ENCODE results near the gene LGALS12.
"Not testable (repeated sequence)": the region's sequence is repeated elsewhere in the genome, so short reads cannot be mapped to it uniquely, and the experiment has no call there.

LGALS12 gene

DNA sequence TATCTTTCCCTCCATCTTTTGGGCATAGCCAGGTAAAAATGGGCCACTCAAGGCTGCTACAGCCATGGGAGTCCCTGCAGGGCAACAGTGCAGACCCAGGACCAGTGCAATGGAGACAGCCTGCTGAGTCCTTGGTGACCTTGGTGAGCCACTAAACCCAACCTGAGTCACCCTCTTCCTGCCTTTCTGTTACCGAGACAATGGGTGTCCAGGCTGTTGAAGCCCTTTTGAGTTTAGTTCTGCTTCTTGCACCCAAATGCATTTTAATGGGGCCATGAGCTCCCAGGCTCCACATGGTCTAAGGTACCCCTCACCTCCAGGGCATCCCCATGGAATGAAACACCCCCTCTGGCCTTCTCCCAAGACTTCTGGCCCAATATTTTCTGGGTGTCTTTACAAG, 29.9 kb downstream of the LGALS12 start:
- DNase-seq = peak; percentile 67

DNA sequence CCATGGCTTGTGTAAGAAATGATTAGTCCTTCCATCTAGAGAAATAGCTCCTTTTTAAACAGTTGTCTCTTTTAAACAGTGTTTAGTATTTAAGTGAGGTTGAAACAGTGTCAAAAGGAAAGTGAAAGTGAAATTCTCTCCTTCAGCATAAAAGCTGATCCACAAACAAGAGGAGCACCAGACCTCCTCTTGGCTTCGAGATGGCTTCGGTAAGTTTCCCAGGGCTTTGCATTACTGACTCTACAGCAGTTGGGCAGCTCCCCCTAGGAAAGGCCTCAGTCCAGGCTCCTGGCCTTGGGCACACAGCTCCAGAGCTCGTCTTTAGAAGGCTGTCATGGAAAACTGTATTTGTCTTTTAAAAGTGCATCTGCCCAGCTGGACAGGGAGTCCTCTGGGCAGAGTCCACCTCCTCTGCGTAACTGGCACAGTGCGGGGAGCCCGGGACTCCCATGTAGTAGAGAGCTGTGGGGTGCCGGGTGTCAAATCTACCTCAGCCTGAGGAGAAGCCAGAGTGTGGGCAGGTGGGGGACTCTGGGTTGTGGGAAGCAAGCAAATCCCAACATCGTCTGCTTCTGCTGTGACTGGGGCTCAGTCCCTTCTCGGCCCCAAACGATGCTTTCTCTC, 30.9 kb downstream of the LGALS12 start, which contains the start of gene PLAAT4:
Gene PLAAT4 (plus strand): TSS at position 140 of the 624 bp plus-strand sequence. CDS start 61 bp downstream, at position 201.
- DNase-seq = peak; percentile 70

DNA sequence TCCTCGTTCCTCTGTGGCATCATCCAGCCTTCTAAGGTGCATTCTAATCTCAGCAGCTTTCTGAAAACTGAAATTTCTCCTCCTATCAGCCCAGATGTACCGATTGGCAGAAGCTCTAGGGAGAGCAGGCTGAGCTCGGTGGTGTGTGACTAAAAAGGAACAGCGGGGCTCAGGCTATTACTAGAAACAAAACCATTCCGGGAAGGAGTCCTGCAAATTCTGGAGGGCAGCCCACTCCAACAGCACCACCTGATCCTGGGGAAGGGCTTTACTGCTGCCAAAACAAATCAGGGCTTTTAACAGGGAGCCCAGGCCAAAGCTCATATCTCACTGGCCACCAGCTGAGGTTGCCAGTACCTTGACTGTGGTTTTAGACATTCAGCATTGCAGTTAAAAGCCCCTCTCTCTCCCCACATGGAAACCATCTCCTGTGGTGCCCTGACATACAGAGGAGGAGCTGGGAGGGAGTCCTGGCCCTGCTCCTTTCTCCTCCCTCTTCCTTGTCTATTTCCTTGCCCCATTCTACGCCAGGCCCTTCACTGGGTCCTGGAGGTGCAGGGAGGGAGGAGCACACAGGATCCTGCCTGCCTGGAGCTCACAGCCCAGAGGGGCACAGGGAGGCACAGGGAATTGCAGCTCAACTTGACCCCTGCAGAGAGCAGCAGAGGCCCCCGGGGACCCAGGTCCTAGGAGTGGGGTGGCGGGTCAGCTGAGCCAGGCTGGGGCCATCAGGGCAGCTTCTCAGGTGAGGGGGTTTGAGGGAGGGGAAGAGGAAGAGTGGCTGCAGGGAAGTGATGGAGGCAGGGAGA, 31.6 kb downstream of the LGALS12 start:
- no peak for DNase-seq

DNA sequence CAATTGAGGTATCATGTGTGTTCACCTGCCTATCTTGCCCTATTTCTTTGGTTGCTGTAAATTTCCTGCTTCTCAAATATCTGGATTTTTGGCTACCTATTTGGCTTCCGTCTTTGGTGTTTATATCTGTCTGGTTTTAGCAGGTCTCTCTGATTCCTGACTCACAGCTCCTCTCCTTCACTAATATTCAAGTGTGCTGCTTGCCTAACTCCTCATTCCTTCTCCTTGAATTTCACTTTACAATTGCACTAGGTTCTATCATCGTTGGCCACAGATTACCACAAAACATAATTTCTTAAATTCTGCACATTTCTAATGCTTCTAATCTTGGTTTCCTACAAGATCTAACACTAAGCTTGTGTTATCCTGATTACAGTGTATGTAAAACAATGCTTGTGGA, 36.6 kb downstream of the LGALS12 start:
- DNase-seq = not testable (repeated sequence)

DNA sequence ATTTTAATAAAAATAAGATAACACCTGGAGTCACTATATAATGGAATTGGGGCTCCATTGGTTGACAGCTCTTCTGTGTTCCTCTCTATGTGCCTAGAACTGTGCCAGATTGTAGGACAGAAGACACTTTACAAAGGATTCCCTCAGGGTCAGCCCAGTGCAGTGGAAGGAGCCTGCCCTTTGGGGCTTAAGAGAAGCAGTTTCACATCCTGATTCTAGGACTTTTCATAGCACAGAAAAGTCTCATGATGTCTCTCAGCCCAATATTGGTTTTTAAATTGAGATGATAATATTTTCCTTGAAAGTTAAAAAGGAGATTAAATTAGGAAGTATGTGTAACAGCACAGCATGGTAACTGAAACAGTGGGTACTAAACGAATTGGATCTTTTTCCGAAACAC, 37.8 kb downstream of the LGALS12 start:
- no peak for DNase-seq

DNA sequence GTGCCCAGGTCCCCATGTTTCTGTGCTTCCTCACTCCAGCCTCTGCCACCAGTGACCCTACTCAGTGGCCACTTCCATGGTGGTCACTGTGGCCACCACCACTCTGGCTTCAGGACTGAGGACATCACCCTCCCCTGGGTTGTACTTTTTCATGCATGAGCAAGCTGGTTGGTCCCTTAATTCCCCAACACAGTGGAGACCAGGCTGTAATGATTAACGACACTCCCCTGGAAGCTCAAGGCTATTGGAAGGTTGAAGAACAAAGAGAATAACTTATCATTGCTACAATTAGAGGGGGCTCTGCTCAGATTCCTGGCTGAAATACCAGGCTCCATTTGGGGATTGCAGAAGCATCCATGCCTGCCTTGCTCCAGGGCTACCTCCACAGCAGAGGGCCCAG, 41.2 kb downstream of the LGALS12 start:
- no peak for DNase-seq

DNA sequence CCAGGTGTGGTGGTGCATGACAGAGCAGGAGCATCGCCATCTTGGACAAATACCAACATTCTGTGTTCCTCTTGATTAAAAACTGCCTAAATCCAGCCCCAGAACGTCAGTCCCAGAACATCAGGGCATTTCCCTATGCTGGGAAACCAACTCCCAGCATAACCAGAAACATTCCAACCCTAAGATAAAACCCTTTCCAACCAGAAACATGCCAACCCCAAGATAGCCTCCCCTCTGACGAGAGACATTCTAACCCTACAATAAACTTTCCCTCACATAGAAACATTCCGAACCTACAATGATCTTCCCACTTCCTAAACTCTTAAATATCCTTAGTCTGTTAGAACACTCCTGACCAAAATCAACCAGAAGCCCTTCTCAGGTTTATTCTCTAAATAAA, 42.3 kb downstream of the LGALS12 start:
- DNase-seq = no peak

DNA sequence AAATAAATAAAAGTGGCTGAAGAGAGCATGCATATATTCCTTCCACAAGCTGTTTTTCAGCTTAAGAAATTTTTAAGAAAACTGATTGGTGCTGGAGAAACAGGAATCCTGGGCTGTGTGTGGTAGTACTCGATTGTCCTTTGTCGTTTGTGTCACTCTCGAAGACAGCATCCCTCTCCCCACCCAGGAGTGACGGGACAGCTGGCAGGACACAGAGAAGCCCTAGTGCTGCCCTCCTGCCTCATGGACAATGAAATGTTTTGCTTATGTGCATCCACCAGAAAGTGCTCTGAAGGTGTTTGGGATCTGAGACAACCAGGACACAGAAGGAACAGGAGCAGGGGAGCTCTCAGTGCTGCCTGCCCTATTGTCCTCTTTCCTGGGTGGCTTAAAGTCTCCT, 43.5 kb downstream of the LGALS12 start:
- DNase-seq = no peak

DNA sequence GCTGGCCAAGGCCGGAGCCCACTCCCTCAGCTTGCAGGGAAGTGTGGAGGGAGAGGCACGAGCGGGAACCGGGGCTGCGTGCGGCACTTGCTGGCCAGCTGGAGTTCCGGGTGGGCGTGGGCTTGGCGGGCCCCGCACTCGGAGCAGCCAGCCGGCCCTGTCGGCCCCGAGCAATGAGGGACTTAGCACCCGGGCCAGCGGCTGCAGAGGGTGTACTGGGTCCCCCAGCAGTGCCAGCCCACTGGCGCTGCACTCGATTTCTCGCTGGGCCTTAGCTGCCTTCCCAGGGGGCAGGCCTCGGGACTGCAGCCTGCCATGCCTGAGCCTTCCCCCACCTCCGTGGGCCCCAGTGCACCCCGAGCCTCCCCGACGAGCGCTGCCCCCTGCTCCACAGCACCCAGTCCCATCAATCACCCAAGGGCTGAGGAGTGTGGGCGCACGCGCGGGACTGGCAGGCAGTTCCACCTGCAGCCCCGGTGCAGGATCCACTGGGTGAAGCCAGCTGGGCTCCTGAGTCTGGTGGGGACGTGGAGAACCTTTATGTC, 44.3 kb downstream of the LGALS12 start:
- not testable (repeated sequence) for DNase-seq

DNA sequence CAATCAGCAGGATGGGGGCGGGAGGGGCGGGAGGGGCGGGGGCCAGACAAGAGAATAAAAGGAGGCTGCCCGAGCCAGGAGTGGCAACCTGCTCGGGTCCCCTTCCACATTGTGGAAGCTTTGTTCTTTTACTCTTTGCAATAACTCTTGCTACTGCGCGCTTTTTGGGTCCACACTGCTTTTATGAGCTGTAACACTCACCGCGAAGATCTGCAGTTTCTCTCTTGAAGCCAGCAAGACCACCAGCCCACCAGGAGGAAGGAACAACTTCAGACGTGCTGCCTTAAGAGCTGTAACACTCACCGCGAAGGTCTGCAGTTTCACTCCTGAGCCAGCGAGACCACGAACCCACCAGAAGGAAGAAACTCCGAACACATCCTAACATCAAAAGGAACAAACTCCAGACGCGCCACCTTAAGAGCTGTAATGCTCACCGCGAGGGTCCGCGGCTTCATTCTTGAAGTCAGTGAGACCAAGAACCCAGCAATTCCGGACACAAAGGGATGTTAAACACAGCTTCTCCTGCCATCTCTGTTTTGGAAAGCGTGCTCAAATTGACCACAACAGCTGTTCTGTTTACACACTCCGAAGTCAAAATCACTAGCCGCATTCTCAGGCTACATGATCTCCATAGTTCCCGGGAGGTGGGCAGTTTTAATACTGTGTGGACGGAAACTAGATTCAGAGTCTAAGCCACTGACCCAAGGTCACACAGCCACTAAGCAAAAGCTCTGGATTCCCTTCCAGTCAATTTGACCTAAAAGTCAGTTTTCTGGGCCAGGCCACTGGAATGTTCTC, 45.4 kb downstream of the LGALS12 start:
- peak; percentile 55 for DNase-seq

DNA sequence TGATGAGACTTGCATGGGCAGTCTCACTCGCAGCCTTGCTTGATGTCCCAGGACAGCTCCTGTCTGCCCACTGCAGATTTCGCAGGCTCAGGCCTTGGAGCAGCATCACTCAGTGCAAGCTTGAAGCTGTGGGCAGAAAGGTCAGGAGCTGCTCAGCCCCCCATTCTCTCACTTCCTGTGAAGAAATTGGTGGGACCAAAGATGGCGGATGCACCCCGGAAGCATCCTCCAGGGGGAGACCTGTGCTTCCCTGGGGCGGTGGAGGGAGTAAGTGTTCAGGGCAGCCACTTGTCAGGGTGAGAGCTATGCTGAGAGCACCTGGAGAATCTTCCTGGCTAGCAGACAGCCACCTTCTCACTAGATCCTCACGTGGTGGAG, 46.0 kb downstream of the LGALS12 start:
- DNase-seq = peak; percentile 35

DNA sequence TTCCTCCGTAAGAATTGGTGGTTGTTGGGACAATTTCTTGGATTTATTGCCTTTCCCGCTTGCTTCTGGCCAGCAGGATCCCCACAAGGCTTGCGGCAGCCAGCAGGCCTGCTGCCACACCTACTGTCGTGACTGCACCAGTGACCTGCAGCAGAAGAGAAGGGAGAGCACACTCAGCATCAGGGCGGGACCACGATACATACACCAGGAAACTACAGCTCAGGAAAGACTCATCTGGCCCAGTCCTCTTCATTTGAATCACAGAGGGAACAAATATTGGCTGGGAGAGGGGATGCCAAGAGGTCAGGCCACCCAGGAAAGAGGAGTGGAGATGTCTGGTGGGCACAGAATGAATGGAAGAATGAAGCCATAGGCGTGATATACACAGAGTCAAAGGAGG, 47.0 kb downstream of the LGALS12 start:
- no peak for DNase-seq

DNA sequence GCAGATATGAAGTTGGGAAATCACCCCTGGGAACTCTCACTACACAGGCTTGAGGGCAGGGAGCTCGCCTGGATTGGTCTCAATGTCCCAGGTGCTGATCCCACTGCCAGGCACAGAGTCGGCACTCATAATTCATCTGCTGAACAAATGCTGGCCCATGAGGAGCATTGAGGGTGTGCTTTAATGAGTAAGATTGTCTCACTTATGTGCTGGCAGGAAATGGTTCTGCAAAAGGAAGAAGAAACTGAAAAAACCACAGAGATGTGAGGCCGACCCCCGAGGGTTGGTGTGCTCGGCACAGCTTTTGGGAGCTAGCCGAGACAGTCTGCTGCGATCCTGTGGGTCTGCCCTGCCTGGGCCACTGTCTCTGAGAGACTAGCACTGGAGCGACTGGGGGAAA, 47.9 kb downstream of the LGALS12 start:
- peak; percentile 81 for DNase-seq

DNA sequence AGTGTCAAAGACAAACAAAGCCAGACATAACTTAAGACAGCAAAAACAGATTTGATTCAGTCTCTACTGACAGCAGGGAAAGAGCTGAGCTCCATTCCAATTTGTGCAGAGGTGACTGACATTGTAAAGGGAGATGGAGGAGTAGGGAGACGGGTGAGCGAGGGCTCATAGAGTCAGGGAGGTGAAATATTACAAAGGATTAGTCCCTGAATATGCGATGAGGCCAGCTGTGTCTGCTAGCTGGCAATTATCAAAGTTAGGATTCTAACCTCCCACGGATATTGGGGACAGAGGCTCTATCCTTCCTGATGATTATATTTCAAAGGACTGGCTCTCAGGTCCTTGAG, 49.0 kb downstream of the LGALS12 start:
- DNase-seq = no peak

DNA sequence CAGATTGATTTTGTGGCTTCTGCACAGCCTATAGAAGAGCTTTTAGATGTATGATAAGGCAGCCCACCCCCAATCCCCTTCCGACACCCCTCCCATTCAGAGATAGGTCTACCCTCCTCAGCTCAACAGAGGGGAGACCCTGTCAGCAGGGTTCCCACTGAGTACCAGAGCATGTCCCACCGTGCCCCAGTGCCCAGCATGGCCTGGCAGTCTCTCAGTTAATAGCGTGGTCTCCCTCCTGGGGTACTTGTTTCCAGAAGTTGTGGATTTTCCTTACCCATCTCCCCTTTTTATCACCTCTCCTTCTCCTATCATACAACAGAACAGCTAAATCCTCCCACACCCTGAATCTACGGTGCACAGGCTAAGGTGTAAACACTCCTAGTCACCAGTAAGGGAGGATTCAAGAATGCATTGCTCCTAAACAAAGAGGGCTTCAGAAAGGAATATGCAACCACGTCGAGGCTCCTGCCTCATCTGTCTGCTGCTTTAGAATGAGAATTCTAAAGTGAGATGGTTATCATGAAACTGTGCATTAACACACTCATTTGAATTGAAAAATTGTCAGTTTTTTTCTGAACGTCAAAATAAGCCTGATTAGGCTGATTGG, 50.6 kb downstream of the LGALS12 start:
- no peak for DNase-seq

DNA sequence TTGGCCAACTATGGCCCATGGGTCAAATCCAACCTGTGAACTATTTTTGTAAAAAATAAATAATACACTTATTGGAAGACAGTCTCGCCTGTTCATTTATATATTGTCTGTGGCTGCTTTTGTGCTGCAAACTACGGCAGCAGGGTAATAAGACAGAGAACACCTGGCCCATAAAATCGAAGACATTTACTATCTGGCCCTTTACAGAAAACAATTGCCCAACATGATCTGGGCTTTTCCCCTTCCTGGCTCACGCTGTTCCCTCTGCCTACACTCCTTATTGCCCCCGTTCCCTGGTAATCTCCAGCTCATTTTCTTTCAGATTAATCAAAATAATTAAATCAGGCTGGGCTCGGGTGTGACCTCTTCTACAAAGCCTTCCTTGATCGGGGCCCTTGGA, 51.7 kb downstream of the LGALS12 start:
- DNase-seq = no peak

DNA sequence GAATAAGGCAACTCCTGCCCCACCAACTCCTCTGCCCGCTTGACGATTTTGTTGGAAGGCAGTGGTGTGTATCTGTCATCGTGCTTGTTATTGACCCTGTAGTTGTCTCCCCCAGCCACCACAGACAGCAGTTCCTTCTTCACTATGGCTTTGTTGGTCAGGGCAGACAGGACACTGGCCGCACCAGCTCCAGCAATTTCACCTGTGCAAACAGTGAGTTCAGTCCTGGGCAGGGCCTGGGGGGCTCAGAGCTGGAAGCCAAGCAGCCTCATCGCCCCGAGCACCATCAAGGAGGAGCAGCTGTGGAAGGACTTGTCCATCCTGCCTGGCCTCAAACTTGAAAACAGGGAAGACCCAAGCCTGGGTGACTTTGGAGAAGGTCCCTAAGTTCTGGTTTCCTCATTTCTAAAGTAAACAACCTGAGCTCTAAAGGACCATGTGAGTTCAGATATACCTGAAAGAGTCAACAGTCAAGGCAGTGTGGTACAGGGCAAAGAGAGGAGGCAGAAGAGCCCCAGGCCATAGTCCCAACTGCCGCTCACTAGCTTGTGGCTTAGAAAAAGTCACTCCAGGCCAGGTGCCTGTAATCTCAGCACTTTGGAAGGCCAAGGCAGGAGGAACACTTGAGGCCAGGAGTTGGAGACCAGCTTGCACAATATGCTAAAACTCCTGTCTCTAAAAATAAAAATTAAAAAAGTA, 52.7 kb downstream of the LGALS12 start:
- DNase-seq = no peak

DNA sequence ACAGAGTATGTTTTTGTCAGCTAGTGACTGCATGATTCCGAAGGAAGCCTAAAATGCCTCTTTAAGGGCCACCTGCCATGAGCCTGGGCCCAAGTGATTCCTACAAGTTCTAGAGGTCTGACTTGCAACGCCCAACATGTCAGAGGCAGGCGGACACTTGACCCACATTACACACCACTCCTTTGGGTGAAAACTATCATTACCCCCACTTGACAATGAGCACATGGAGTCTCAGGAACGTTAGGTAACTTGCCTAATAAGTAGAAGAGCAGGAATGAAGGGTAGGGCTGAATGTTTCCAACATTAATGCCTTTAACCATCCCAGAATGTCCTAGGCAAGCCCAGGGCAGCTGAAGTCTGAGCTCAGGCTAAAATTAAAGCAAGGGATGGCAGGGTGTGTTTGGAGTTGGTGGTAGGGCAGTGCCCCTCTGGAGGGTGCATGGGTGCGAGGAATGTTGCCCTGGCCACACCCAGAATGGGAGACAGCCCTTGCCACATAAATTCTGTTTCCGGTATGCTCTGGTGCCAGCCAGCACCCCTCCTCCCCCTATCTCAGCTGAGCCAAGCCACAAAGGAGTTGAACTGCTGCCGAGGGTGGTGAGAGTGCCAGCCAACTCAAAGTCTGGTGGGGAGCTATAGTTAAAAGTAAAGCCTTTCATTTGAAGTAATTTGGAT, 54.8 kb downstream of the LGALS12 start:
- peak; percentile 59 for DNase-seq

DNA sequence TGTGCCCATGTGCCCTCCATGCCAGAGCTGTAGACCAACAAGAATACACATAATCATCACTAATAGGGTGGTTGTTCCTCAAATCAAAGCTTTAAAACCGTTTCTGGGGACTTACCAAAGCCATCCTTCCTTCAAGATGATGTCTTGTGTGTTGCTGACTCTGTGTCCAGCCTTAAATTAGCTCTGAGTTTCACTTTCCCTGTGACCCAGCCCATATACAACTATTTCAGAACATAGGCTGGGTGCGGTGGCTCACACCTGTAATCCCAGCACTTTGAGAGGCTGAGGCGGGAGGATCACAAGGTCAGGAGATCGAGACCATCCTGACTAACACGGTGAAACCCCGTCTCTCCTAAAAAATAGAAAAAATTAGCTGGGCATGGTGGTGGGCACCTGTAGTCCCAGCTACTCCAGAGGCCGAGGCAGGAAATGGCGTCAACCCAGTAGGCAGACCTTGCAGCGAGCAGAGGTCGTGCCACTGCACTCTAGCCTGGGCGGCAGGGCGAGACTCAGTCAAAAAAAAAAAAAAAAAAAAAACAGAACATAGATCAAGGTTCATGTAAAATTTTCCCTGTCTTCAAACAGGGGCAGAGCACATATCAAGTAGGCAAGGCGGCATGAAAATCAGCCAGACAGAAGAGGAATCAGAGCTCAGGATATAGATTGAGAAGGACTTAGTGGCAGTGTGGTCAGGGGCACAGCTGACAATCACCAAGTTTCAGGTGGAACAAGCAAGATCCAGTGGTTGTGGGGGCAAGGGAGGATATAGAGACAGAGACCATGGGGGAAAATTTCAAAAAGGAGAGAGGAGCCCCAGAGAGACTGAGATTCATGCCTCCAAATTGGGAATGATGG, 57.5 kb downstream of the LGALS12 start, which contains the start of gene PLAAT2:
Gene PLAAT2 (minus strand): TSS at position 179 of the 855 bp plus-strand sequence. CDS start 55 bp downstream, at position 124.
- no peak for DNase-seq

DNA sequence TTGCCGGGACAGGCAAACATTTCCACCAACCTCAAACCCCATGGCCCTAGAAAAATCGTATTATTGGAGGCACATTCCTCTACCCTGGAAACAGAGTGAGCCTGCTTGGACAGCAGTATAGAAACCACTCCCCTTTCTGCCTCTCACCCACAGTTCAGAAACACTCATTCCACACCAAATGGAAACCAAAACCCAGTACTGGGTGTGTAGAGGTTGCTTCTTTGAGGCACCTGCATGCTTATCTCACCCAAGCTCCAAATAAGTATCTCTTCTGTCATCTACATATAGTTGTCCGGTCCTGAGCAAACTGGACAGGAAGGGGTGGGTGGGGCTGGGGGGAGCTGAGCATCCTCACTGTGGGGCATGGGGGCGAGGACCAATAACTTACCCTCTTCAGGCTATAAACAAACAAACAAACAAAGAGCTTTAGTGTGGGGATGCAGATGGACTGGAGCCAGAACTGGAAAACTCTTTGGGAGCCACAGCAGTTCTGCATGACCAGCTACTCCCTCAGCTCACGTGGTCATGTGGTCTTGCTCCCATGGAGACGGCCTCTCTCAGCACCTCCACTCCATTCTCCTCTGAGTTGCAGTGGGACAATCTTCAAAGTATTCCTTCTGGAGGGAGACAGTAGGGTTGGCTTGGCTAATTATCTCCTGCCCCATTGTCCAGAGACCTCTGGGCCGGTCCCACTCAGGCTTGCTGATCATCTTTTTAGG, 58.3 kb downstream of the LGALS12 start:
- DNase-seq = peak; percentile 65

Data from CD4-positive, alpha-beta T cell treated with Interleukin-4 for 4 hours (primary cell).